Choroid plexus epithelial cell (primary cell): ENCODE measurements around the gene EXOC6B.

Experiments
- DNase-seq: peaks from one replicate; pipeline ENCODE4 v3.0.0-alpha.2; 2010; ENCODE audit warnings: low read depth
- H3K4me3 ChIP-seq: 2 replicates; pipeline ENCODE4 v1.5.1; 2011; ENCODE audit warnings: low read depth, mild to moderate bottlenecking, control low read depth, low read length, moderate library complexity
- CTCF ChIP-seq: conservative IDR thresholded peaks from 2 replicates; pipeline ENCODE4 v1.5.1; 2011; ENCODE audit warnings: low read depth, mild to moderate bottlenecking, control low read depth, inconsistent platforms, low read length, moderate library complexity

The EXOC6B gene

DNA sequence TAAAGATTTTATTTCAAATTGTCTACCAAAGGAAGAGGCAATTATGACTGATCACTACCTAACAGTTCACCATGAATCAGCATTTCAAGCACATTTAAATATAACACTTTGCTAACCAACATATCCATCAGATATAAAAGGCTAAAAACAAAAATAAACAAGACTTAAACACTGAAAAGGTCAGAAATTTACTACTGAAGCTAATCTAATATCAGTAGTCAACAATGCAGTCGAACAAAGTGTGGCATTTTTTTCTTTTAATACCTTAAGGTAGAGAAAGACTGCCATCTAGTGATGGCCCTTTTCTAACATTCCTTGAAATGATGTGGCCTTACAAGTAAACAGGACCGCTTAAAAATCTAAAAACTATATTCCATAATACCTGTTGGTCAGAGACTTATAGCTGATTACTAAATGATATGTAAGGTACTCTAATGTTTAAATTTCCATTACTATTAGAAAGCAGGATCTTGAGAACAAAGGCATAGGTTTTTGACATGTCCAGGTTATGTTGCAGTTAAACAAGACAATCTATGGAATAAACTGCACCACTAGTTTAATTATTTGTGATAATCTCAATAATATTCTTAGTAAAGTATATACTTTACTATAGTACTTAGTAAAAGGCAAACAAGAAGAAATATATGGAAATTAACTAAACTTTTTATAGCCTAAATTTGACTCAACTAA is 80.0 kb downstream of the EXOC6B start:
- H3K4me3 ChIP-seq, result no peak overlapping the region
- peak; percentile 63 for TF ChIP-seq CTCF
- peak; percentile 89 for DNase-seq

DNA sequence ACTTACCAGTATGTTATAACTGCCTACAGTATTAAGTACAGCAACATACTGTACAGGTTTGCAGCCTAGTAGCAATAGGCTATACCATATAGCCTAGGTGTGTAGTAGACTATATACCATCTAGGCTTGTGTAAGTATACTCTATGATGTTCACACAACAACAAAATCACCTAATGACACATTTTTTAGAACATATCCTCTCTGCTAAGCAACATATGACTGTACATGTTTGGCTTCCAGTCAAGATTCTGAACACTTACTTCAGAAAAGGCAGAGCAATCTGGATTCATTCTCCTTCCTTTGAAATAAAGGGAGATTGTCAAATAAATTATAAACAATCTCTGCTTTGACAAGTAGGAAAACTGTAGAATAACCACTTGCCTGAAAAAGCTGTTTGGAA is 81.8 kb downstream of the EXOC6B start:
- TF ChIP-seq CTCF, result no peak
- H3K4me3 ChIP-seq, result no peak overlapping the region
- DNase-seq, result peak; percentile 72

DNA sequence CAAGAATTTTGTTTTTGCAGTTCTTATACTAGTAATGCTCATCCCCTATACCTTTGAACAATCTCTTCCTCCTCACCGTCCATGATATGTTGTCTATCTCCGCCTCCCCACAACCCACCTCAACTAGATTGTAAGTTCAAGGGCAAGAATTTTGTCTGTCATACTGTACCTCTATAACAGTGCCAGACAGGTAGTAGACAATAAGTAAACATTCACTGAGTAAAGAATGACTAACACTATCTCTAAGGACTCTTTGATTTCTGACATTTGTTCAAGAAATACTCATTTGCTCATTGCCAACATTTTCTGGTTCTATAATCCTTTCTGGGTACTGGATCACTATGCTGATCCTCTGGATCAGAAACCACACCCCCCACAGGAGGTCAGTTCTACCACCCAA is 82.4 kb downstream of the EXOC6B start:
- no peak for TF ChIP-seq CTCF
- H3K4me3 ChIP-seq, result no peak overlapping the region
- DNase-seq, result no peak

DNA sequence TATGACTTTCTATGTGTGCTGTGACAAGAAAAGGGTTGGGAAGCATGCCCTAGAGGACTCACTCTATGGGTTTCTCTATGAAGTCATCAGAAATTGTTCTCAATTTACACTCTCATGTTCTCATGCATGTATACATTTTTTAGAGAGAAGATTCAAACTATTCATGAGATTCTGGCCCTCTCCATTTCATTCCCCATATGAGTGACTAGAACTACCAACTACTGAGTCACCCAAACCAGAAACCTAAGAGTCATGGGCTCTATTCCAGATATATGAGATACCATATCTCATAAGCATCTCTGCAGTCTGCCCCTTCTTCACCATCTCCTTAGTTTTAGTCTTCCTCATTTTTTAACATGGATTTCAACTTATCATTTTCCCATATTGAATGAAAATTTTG is 87.7 kb downstream of the EXOC6B start:
- no peak overlapping the region for H3K4me3 ChIP-seq
- DNase-seq, result no peak
- TF ChIP-seq CTCF, result no peak

- DNase-seq, result no peak
- no peak overlapping the region for H3K4me3 ChIP-seq
- TF ChIP-seq CTCF, result no peak
These were observed 91.4 kb downstream of the EXOC6B start for GRCh38 chr2:72734432-72734831.

DNA sequence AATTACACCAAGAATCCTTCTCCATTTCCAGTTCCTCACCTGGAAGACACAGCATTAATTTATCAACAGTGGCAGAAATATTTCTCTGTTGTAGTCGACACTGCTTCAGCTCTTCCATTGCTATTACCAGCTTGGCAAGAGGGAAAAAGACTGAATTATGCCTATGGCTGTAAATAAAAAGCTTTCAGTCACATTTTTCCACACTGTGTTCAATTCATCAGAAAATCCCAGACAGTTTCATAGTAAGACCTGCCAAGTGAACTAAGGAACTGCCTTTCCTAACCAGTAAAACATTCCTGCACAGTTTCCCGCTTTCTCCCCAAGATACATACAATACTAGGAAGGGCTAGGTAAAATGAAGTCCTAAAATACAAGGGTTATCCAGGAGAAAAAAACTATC is 94.7 kb downstream of the EXOC6B start:
- TF ChIP-seq CTCF, result no peak
- no peak for DNase-seq
- no peak overlapping the region for H3K4me3 ChIP-seq

DNA sequence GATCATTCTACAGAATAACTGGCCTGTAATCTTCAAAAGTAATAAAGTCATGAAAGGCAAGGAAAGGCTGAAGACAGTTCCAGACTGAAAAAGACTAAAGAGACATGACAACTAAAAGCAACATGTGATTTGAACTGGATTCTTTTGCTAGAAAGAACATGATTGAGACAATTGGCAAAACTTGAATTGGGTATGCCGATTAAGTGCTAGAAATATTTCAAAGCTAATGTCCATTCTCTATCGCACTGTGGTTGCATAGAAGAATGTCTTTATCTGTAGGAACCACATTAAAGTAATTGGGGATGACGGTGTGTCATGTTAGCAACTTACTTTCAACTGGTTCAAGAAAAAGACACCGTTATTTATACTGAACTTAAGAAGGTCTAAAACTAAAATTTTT is 98.5 kb downstream of the EXOC6B start:
- DNase-seq, result no peak
- H3K4me3 ChIP-seq, result no peak overlapping the region
- TF ChIP-seq CTCF, result no peak
